Motor neuron (in vitro differentiated cells): ENCODE measurements around the gene CALML6. TPM values are rescaled to one million over a fixed set of nuclear protein-coding genes. Genes with fewer than 3 reads are reported as not detected.
A peak's percentile ranks its signal among the peaks of the same experiment; 100 is the strongest.

ENCODE experiments used
- ATAC-seq, 8 experiments: fragments of 200-7000 bp; cut with Tn5 transposase; replicated peaks in 6 of 8; 2 replicates each; pipeline ENCODE4 v1.8.0; 2021; ENCODE audit warnings: mild to moderate bottlenecking in 8 of 8, moderate library complexity in 8 of 8
- H3K27ac ChIP-seq, 2 donors: fragments of 250-450 bp; sonication (Bioruptor Pico); 2 replicates each; pipeline ENCODE4 v1.9.0; 2021; ENCODE audit warnings: antibody characterized with exemption in 2 of 2, mild to moderate bottlenecking in 2 of 2, moderate library complexity in 1 of 2
- H3K4me1 ChIP-seq, 2 donors: fragments of 250-450 bp; sonication (Bioruptor Pico); replicated peaks in 1 of 2; 2 replicates each; pipeline ENCODE4 v1.6.1; 2021; ENCODE audit warnings: antibody characterized with exemption in 2 of 2, mild to moderate bottlenecking in 2 of 2, moderate library complexity in 1 of 2
- H3K4me3 ChIP-seq, 5 donors: fragments of 250-450 bp; sonication (Bioruptor Pico); 2 replicates each; pipeline ENCODE4 v1.9.0; 2021; ENCODE audit warnings: antibody characterized with exemption in 5 of 5, mild to moderate bottlenecking in 5 of 5, moderate library complexity in 4 of 5
- WGBS, 10 experiments: fragments of 450-650 bp; shearing (Covaris generic); methylation state at CpG; one replicate each; pipeline ENCODE4 v1.0.0; 2022; 5-methylcytosine and 5-hydroxymethylcytosine counted together
- in situ Hi-C, 9 experiments: fragments of 400-800 bp; cut with MboI; loops; one replicate each; pipeline ENCODE4 v1.15.0; 2021; ENCODE audit warnings: low sequenced_read_pairs in 9 of 9, low pct_unique_long_range_greater_than_20kb in 2 of 9; ENCODE audit not compliant: unreplicated experiment in 9 of 9
- total RNA-seq, 8 experiments: library from RNA; unstranded; fragments of 300-600 nt; gene quantifications; 2 replicates each; pipeline versions ENCODE4 v1.2.3 to v1.2.4, GENCODE V29; 2022

Gene CALML6
- 1 to 10 TPM in 3 of 8 experiments, under 1 TPM in 5; 0.22 to 1.9 (median 0.70) TPM for total RNA-seq

GRCh38 chr1:1914971-1915692 lies at the start of gene CALML6:
Gene CALML6, plus strand, starts transcription at chr1:1915260. Its CDS starts 21 bp downstream, at chr1:1915281.
- WGBS, 10 experiments = 81 to 93% (median 90%) methylated on average over 2 to 10 of the region's 15 CpGs; no CpG with 5 or more reads in 5 of the 10 experiments
- in situ Hi-C loops = loop anchor here in 1 of 9 experiments (25.0 kb wide), 1 partner anchor 153 kb away; no protein-coding TSS in a partner anchor
- peaks cover 9 to 27% of the 10 kb centered on the region in 2 donors for H3K4me1 ChIP-seq
- H3K4me3 ChIP-seq = no peak within 1 kb of the TSS
- peak within 1 kb of the TSS in 1 of 2 donors; percentile 13 for H3K27ac ChIP-seq
- ATAC-seq = no peak

GRCh38 chr1:1867164-1867563 lies 47.9 kb upstream of the CALML6 start:
- no peak overlapping the region for H3K4me3 ChIP-seq
- 67 to 100% (median 100%) methylated on average over 1 to 3 of the region's 3 CpGs; no CpG with 5 or more reads in 4 of the 10 experiments for WGBS, 10 experiments
- in situ Hi-C loops = no loop called here
- no peaks in the 10 kb centered on the region for H3K4me1 ChIP-seq
- no peak for ATAC-seq
- no peak overlapping the region for H3K27ac ChIP-seq

GRCh38 chr1:1869469-1869868 lies 45.6 kb upstream of the CALML6 start:
- in situ Hi-C loops = no loop called here
- no peak overlapping the region for H3K27ac ChIP-seq
- H3K4me3 ChIP-seq = no peak overlapping the region
- no peaks in the 10 kb centered on the region for H3K4me1 ChIP-seq
- 62 to 100% (median 93%) methylated on average over 2 to 4 of the region's 4 CpGs; no CpG with 5 or more reads in 1 of the 10 experiments for WGBS, 10 experiments
- ATAC-seq = no peak

- in situ Hi-C loops = no loop called here
- Histone ChIP-seq H3K27ac (no peak overlapping the region), H3K4me1 (no peaks in the 10 kb centered on the region), H3K4me3 (no peak overlapping the region)
- no peak for ATAC-seq
- 67 to 100% (median 94%) methylated on average over 1 to 10 of the region's 11 CpGs for WGBS, 10 experiments
Observed at GRCh38 chr1:1872329-1872994, 42.6 kb upstream of the CALML6 start.

- H3K4me1 ChIP-seq = no peaks in the 10 kb centered on the region
- no peak overlapping the region for H3K27ac ChIP-seq
- WGBS, 10 experiments = 80 to 100% (median 100%) methylated on average over 1 to 2 of the region's 2 CpGs; no CpG with 5 or more reads in 3 of the 10 experiments
- no peak for ATAC-seq
- in situ Hi-C loops = no loop called here
- no peak overlapping the region for H3K4me3 ChIP-seq
Observed at GRCh38 chr1:1873186-1873585, 41.9 kb upstream of the CALML6 start.

- Histone ChIP-seq H3K4me3 (no peak overlapping the region), H3K4me1 (no peaks in the 10 kb centered on the region), H3K27ac (no peak overlapping the region)
- WGBS, 10 experiments = 75 to 100% (median 89%) methylated on average over 1 to 7 of the region's 7 CpGs; no CpG with 5 or more reads in 3 of the 10 experiments
- in situ Hi-C loops = no loop called here
- ATAC-seq = no peak
Observed at GRCh38 chr1:1874901-1875300, 40.2 kb upstream of the CALML6 start.

GRCh38 chr1:1875932-1876331 lies 39.1 kb upstream of the CALML6 start:
- in situ Hi-C loops = no loop called here
- 0 to 100% (median 92%) methylated on average over 1 of the region's 1 CpG; no CpG with 5 or more reads in 5 of the 10 experiments for WGBS, 10 experiments
- ATAC-seq = no peak
- no peak overlapping the region for H3K4me3 ChIP-seq
- peaks cover 0 to 4% of the 10 kb centered on the region in 2 donors for H3K4me1 ChIP-seq
- no peak overlapping the region for H3K27ac ChIP-seq

GRCh38 chr1:1876335-1876930 lies 38.6 kb upstream of the CALML6 start:
- H3K4me1 ChIP-seq = peaks cover 0 to 6% of the 10 kb centered on the region in 2 donors
- WGBS, 10 experiments = 77 to 100% (median 97%) methylated on average over 2 to 11 of the region's 11 CpGs; no CpG with 5 or more reads in 1 of the 10 experiments
- in situ Hi-C loops = no loop called here
- ATAC-seq = peak in 1 of 8 experiments; percentile 16
- no peak overlapping the region for H3K27ac ChIP-seq
- H3K4me3 ChIP-seq = no peak overlapping the region

- in situ Hi-C loops = no loop called here
- WGBS, 10 experiments = 73 to 100% (median 95%) methylated on average over 1 to 5 of the region's 5 CpGs; no CpG with 5 or more reads in 3 of the 10 experiments
- H3K27ac ChIP-seq = no peak overlapping the region
- no peak overlapping the region for H3K4me3 ChIP-seq
- H3K4me1 ChIP-seq = peaks cover 0 to 11% of the 10 kb centered on the region in 2 donors
- ATAC-seq = peak in 1 of 8 experiments; percentile 54
Observed at GRCh38 chr1:1877865-1878436, 37.1 kb upstream of the CALML6 start.

GRCh38 chr1:1879942-1880341 lies 35.1 kb upstream of the CALML6 start:
- 89 to 100% (median 100%) methylated on average over 1 to 5 of the region's 5 CpGs; no CpG with 5 or more reads in 1 of the 10 experiments for WGBS, 10 experiments
- no peak for ATAC-seq
- H3K27ac ChIP-seq = no peak overlapping the region
- in situ Hi-C loops = no loop called here
- no peak overlapping the region for H3K4me3 ChIP-seq
- peaks cover 0 to 14% of the 10 kb centered on the region in 2 donors for H3K4me1 ChIP-seq

- in situ Hi-C loops = no loop called here
- WGBS, 10 experiments = 65 to 100% (median 81%) methylated on average over 1 to 13 of the region's 13 CpGs; no CpG with 5 or more reads in 2 of the 10 experiments
- Histone ChIP-seq H3K4me1 (peaks cover 0 to 14% of the 10 kb centered on the region in 2 donors), H3K27ac (no peak overlapping the region), H3K4me3 (no peak overlapping the region)
- peak in 1 of 8 experiments; percentile 35 for ATAC-seq
Observed at GRCh38 chr1:1880617-1881312, 34.3 kb upstream of the CALML6 start.

- ATAC-seq = peak in 4 of 8 experiments; percentile 9 to 55 (median 18)
- H3K4me3 ChIP-seq = no peak overlapping the region
- in situ Hi-C loops = no loop called here
Observed at GRCh38 chr1:1881727-1882126, 33.3 kb upstream of the CALML6 start.

More at GRCh38 chr1:1881727-1882126, 33.3 kb upstream of the CALML6 start:
- 83 to 100% (median 98%) methylated on average over 1 to 6 of the region's 6 CpGs; no CpG with 5 or more reads in 3 of the 10 experiments for WGBS, 10 experiments
- H3K27ac ChIP-seq = no peak overlapping the region
- H3K4me1 ChIP-seq = peaks cover 0 to 14% of the 10 kb centered on the region in 2 donors
